Suprapubic skin (tissue), 4 donors: Measurements from ENCODE around the gene KCP.

Source experiments
- CTCF ChIP-seq, 2 donors: fragments of 200-600 bp in 1 of 2; fragments of 450-650 bp in 1 of 2; sonication (generic) in 1 of 2; IDR thresholded peaks; one replicate each; pipeline ENCODE4 v1.5.1; 2016 to 2019; ENCODE audit warnings: antibody characterized with exemption in 2 of 2, mild to moderate bottlenecking in 1 of 2, moderate library complexity in 1 of 2
- POLR2A ChIP-seq, 2 donors: fragments of 450-650 bp; IDR thresholded peaks; one replicate each; pipeline ENCODE4 v1.6.1; 2017; ENCODE audit warnings: antibody characterized with exemption in 2 of 2, mild to moderate bottlenecking in 2 of 2, moderate library complexity in 2 of 2
- POLR2AphosphoS5 ChIP-seq, 3 donors: sonication (generic); formaldehyde crosslinking; IDR thresholded peaks; one replicate each; pipeline ENCODE4 v1.6.1; 2017; ENCODE audit warnings: antibody characterized with exemption in 3 of 3

- TF ChIP-seq CTCF (IDR thresholded peaks at IDR 0.05), result no peak
- TF ChIP-seq POLR2AphosphoS5 (IDR thresholded peaks at IDR 0.05), result no peak
- TF ChIP-seq POLR2A (IDR thresholded peaks at IDR 0.05), result no peak
Observed at GRCh38 chr7:128955981-128956380, 45.5 kb upstream of the KCP start.
